GM18907 (cell line): ENCODE measurements around the gene ANKFY1.
"Not testable (repeated sequence)": the region's sequence is repeated elsewhere in the genome, so short reads cannot be mapped to it uniquely, and the experiment has no call there.

ENCODE experiments used
- ATAC-seq: cut with Tn5 transposase; IDR thresholded peaks from one replicate; pipeline ENCODE4 v1.9.1; 2021; ENCODE audit warnings: mild to moderate bottlenecking, moderate library complexity; ENCODE audit not compliant: unreplicated experiment

The ANKFY1 gene

DNA sequence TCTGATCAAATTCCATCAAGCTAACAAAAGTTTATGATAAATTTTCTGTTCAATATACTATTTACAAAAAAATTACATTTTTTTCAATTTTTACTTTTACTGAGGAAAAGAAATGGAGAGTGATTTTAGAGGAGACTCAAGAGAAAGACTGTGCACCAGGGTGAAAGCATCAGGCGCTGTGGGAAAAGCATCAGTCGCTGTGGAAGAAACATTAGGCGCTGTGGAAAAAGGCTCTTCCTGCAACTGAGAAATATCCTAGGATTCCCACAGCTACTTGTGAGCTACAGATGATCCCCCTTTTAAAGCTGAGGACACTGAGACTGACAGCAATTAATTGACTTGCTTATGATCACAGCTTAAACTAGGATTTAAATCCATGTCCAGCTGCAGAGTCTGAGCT lies 4.9 kb downstream of the ANKFY1 start:
- ATAC-seq = no peak

DNA sequence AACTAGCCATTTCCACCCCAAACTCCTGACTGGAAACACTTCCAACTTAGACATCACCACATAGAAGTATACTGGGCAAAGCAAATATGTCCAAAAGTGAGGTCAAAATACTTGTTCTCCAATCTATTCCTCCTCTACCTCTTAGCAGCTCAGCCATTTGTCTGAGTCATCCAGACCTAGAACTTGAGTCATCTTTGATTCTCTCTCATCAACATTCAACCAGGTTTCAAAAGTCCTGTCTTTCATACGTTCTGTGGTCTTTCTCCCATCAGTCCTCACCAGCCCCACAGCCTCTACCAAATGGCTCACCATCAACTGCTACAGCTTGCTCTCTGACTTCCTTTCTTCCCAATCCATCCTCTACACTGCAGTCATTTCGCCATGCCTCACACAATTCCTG lies 6.8 kb downstream of the ANKFY1 start:
- no peak for ATAC-seq

DNA sequence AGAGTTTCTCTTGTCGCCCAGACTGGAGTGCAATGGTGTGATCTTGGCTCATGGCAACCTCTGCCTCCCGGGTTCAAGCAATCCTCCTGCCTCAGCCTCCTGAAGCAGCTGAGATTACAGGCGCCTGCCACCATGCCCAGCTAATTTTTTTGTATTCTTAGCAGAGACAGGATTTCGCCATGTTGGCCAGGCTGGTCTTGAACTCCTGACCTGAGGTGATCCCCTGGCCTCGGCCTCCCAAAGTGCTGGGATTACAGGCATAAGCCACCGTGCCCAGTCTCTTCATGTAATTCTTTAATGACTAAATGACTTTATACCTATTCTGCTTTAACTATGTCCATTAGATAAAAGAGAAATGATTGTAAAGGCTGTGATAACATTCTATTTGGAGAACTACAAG lies 8.5 kb downstream of the ANKFY1 start:
- ATAC-seq = not testable (repeated sequence)

DNA sequence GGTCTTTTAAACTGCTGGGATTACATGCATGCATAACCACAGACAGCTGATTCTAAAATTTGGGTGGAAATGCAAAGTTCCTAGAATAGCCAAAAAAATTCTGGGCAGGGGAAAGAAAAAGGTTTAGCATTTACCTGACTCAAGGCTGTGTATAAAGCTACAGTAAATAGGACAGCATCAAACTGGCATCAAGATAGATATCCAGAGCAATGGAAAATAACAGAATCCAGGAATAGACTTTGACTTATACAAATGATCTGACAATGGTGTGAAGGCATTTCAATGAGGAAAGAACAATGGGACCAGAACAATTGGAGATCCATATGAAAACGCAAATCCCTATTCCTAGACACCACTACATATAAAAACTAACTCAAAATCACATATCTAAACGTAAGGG lies 12.9 kb downstream of the ANKFY1 start:
- ATAC-seq = no peak

- no peak for ATAC-seq
Observed at GRCh38 chr17:4249452-4250029, 14.2 kb downstream of the ANKFY1 start.

DNA sequence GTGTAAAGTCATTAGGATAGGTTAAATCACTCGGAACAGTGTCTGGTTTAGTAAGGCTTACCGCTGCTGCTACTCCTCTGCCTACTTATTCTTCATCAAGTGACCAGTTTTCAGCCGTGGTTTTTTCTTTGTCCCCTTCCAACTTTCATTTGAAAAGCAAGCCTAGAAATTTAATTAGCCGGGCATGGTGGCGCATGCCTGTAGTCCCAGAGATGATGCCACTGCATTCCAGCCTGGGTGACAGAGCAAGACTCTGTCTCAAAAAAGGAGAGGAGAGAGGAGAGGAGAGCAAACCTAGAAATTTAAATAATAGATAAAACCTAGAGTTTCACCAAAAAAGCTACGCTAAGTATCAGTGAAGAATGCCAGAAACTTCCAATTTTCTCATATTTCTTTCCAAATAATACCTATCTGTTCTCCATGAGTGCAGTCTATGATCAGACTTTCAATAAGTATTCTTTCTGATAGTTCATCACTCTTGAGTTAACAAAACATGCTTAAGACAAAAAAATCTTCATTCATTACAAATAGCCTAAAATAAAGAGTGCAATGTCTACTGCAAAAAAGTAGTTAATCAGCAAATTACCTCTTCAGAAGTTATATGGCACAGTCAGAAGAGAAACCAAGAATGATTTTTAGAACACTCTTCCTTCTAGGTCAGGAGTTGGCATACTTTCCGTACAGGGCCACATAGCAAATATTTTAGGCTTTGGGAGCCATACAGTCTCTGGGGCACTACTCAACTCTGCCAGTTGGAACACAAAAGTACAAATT lies 15.1 kb downstream of the ANKFY1 start:
- no peak for ATAC-seq

- no peak for ATAC-seq
Observed at GRCh38 chr17:4247971-4248388, 15.8 kb downstream of the ANKFY1 start.

- no peak for ATAC-seq
Observed at GRCh38 chr17:4247361-4247970, 16.3 kb downstream of the ANKFY1 start.

DNA sequence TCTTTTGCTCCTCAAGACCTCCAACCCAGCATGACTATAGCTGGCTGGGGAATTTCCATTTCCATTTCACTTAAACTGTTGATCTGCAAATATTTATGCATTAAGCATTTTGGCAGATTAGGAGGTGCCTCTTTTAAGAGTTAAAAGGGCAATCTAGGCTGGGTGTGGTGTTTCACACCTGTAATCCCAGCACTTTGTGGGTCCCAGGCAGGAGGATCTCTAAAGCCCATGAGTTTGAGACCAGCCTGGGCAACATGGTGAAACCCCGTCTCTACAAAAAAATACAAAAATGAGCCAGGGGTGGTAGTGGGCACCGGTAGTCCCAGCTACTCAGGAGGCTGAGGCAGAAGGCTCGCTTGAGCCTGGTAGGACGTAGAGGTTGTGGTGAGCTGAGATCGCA lies 17.1 kb downstream of the ANKFY1 start:
- ATAC-seq = no peak

DNA sequence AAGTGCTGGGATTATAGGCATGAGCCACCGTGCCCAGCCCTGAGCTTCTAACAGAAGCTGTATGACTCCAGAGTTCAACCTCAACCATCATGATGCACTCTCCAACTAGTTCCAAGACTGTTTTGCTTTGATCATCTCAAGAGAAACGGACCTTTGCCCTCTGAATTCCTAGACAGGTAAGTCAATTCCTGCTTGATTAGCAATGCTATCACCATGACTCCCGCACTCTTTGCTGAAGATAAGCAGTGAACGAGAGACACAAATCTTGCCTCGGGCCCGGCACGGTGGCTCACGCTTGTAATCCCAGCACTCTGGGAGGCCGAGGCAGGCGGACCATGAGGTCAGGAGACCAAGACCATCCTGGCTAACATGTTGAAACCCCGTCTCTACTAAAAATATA lies 22.2 kb downstream of the ANKFY1 start:
- ATAC-seq = no peak

GRCh38 chr17:4236456-4236855 lies 27.3 kb downstream of the ANKFY1 start:
- ATAC-seq = no peak

GRCh38 chr17:4235372-4236279 lies 28.2 kb downstream of the ANKFY1 start:
- no peak for ATAC-seq

GRCh38 chr17:4234401-4234800 lies 29.4 kb downstream of the ANKFY1 start:
- no peak for ATAC-seq

DNA sequence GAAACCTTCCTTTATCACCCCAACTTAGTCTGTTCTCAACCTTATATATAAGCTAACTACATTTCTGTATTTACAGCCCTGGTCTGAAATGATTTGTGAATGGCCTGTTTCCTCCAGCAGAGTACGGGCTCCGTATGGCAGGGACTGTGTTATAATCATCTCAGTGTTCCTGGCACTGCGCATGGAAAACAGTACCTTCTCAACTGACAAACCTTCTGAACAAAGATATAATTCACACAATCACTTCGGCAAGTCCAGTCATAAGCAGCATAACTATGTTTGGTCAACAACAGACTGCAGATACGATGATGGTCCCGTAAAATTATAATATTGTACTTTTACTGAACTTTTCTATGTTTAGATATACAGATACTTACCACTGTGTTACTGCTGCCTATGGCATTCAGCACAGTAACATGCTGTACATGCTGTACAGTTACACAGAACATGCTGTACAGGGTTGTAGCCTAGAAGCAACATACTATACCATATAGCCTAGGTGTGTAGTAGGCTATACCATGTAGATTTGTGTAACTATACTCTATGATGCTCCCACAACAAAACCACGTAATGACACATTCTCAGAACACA lies 30.0 kb downstream of the ANKFY1 start:
- ATAC-seq = no peak

DNA sequence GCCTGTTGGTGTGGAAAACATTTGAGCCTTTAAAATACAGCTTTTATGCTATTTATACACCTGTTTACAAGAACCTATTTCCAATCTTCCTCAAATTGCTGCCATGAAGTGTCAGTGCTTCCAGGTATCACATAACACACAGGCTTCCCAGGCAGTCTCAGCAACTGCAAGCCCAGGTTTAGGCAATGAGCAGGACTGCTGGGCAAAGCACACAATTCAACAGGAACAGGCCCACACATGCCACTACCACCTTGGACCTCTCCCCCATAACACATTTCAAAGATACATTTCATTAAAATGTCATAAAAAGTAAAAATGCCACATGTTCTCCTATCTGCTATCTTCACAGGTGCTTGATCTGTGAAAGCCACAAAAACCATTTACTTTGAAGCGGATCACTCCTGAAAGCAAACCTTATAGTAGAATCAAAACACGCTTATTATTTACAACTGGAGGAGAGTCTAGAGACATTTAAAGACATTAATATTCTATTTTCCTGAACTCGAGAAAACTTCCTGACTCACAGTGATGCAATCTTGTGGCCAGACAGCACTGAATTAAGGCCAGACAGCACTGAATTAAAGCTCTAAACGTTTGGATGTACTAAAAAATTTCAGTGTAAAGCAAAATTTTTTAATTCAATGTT lies 31.5 kb downstream of the ANKFY1 start:
- ATAC-seq = no peak

GRCh38 chr17:4229627-4230541 lies 33.9 kb downstream of the ANKFY1 start:
- no peak for ATAC-seq

- no peak for ATAC-seq
Observed at GRCh38 chr17:4221899-4222659, 41.7 kb downstream of the ANKFY1 start.

DNA sequence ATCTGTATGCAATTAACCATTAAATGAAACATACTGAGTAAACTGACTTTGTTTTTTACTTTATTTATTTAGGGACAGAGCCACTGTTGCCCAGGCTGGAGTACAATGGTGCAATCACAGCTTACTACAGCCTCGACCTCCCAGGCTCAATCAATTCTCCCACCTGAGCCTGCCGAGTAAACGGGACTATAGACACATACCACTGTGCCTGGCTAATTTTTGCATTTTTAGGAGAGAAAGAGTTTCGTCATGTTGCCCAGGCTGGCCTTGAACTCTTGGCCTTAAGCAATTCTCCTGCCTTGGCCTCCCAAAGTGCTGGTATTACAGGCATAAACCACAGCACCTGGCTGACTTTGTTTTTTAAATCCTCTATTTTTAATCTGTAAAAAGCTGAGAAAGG lies 42.6 kb downstream of the ANKFY1 start:
- ATAC-seq = no peak

GRCh38 chr17:4220655-4221054 lies 43.1 kb downstream of the ANKFY1 start:
- ATAC-seq = no peak
